WI38 (cell line): Measurements from ENCODE around the gene NAV2.

ENCODE experiments used
- H3K4me3 ChIP-seq: 2 replicates; pipeline ENCODE4 v1.5.1; 2011; ENCODE audit warnings: low read depth, mild to moderate bottlenecking, control low read depth, low read length
- CTCF ChIP-seq: IDR thresholded peaks from 2 replicates; pipeline ENCODE4 v1.5.1; 2012; ENCODE audit warnings: low read depth, mild to moderate bottlenecking, control low read depth, low read length

The NAV2 gene

GRCh38 chr11:19746086-19746485 is 33.4 kb downstream of the NAV2 start:
- no peak for TF ChIP-seq CTCF
- no peak overlapping the region for H3K4me3 ChIP-seq

GRCh38 chr11:19747634-19748033 is 35.0 kb downstream of the NAV2 start:
- TF ChIP-seq CTCF, result no peak
- H3K4me3 ChIP-seq, result no peak overlapping the region

- no peak for TF ChIP-seq CTCF
- H3K4me3 ChIP-seq, result no peak overlapping the region
Measured at GRCh38 chr11:19751055-19751454, 38.4 kb downstream of the NAV2 start.

GRCh38 chr11:19753451-19754106 is 40.9 kb downstream of the NAV2 start:
- TF ChIP-seq CTCF, result no peak

GRCh38 chr11:19756675-19757475 is 44.2 kb downstream of the NAV2 start:
- no peak for TF ChIP-seq CTCF
- no peak overlapping the region for H3K4me3 ChIP-seq

More at GRCh38 chr11:19753451-19754106, 40.9 kb downstream of the NAV2 start:
- H3K4me3 ChIP-seq, result no peak overlapping the region

GRCh38 chr11:19759389-19759788 is 46.8 kb downstream of the NAV2 start:
- TF ChIP-seq CTCF, result no peak
- no peak overlapping the region for H3K4me3 ChIP-seq

GRCh38 chr11:19762266-19762665 is 49.6 kb downstream of the NAV2 start:
- H3K4me3 ChIP-seq, result no peak overlapping the region
- no peak for TF ChIP-seq CTCF
